ENCODE measurements around the gene GPD1.

The GPD1 gene

DNA sequence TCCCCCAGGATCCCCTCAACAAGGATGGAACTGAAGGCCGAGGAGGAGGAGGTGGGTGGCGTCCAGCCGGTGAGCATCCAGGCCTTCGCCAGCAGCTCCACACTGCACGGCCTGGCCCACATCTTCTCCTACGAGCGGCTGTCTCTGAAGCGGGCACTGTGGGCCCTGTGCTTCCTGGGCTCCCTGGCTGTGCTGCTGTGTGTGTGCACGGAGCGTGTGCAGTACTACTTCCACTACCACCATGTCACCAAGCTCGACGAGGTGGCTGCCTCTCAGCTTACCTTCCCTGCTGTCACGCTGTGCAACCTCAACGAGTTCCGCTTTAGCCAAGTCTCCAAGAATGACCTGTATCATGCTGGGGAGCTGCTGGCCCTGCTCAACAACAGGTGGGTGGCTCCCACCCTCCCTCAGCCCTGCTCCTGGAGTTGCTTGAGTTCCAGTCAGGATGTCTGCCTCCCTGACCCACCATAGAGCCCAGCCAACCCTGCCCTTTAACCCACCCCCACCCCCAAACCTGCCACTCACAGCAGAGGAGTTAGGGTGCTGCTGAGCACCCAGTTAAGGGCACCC, 45.0 kb upstream of the GPD1 start:
- no peak overlapping the region for H3K27ac ChIP-seq
- no peaks in the 10 kb centered on the region for H3K27me3 ChIP-seq (replicated peaks)
- TF ChIP-seq, protein P1, sequence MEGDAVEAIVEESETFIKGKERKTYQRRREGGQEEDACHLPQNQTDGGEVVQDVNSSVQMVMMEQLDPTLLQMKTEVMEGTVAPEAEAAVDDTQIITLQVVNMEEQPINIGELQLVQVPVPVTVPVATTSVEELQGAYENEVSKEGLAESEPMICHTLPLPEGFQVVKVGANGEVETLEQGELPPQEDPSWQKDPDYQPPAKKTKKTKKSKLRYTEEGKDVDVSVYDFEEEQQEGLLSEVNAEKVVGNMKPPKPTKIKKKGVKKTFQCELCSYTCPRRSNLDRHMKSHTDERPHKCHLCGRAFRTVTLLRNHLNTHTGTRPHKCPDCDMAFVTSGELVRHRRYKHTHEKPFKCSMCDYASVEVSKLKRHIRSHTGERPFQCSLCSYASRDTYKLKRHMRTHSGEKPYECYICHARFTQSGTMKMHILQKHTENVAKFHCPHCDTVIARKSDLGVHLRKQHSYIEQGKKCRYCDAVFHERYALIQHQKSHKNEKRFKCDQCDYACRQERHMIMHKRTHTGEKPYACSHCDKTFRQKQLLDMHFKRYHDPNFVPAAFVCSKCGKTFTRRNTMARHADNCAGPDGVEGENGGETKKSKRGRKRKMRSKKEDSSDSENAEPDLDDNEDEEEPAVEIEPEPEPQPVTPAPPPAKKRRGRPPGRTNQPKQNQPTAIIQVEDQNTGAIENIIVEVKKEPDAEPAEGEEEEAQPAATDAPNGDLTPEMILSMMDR (IDR thresholded peaks at IDR 0.05; ENCODE audit: low read depth, low read length, missing control alignments), result no peak
- no peak overlapping the region for H3K4me3 ChIP-seq (ENCODE audit: low read depth, low read length)
- in situ Hi-C loops (cut with HindIII; ENCODE audit: low pct_ligation_motif_present, low sequenced_read_pairs), result no loop called here
- no peaks in the 10 kb centered on the region for H3K36me3 ChIP-seq (replicated peaks)
- no peak for DNase-seq

- in situ Hi-C loops (cut with HindIII; ENCODE audit: low pct_ligation_motif_present, low sequenced_read_pairs), result no loop called here
- no peak overlapping the region for H3K27ac ChIP-seq
- H3K36me3 ChIP-seq (replicated peaks), result no peaks in the 10 kb centered on the region
- DNase-seq, result no peak
- no peaks in the 10 kb centered on the region for H3K27me3 ChIP-seq (replicated peaks)
- TF ChIP-seq, protein P1 (IDR thresholded peaks at IDR 0.05; ENCODE audit: low read depth, low read length, missing control alignments), result no peak
- no peak overlapping the region for H3K4me3 ChIP-seq (ENCODE audit: low read depth, low read length)
These were observed 44.2 kb upstream of the GPD1 start for GRCh38 chr12:50059440-50060119.

- no peak for DNase-seq
- Histone ChIP-seq H3K27me3 (replicated peaks) (no peaks in the 10 kb centered on the region), H3K36me3 (replicated peaks) (no peaks in the 10 kb centered on the region), H3K4me3 (ENCODE audit: low read depth, low read length) (no peak overlapping the region), H3K27ac (no peak overlapping the region)
- TF ChIP-seq, protein P1 (IDR thresholded peaks at IDR 0.05; ENCODE audit: low read depth, low read length, missing control alignments), result no peak
- in situ Hi-C loops (cut with HindIII; ENCODE audit: low pct_ligation_motif_present, low sequenced_read_pairs), result no loop called here
These were observed 43.7 kb upstream of the GPD1 start for GRCh38 chr12:50060120-50060468.

- Histone ChIP-seq H3K4me3 (ENCODE audit: low read depth, low read length) (no peak overlapping the region), H3K36me3 (replicated peaks) (no peaks in the 10 kb centered on the region), H3K27me3 (replicated peaks) (no peaks in the 10 kb centered on the region), H3K27ac (no peak overlapping the region)
- TF ChIP-seq, protein P1 (IDR thresholded peaks at IDR 0.05; ENCODE audit: low read depth, low read length, missing control alignments), result no peak
- in situ Hi-C loops (cut with HindIII; ENCODE audit: low pct_ligation_motif_present, low sequenced_read_pairs), result no loop called here
- DNase-seq, result no peak
These were observed 42.6 kb upstream of the GPD1 start for GRCh38 chr12:50061171-50061570.

- DNase-seq, result no peak
These were observed 41.7 kb upstream of the GPD1 start for GRCh38 chr12:50061946-50062686.

More at GRCh38 chr12:50061946-50062686, 41.7 kb upstream of the GPD1 start:
- H3K36me3 ChIP-seq (replicated peaks), result no peaks in the 10 kb centered on the region
- H3K27me3 ChIP-seq (replicated peaks), result no peaks in the 10 kb centered on the region
- in situ Hi-C loops (cut with HindIII; ENCODE audit: low pct_ligation_motif_present, low sequenced_read_pairs), result no loop called here
- TF ChIP-seq, protein P1 (IDR thresholded peaks at IDR 0.05; ENCODE audit: low read depth, low read length, missing control alignments), result no peak
- no peak overlapping the region for H3K27ac ChIP-seq
- no peak overlapping the region for H3K4me3 ChIP-seq (ENCODE audit: low read depth, low read length)
